ENCODE measurements around the gene TRIM46.

GRCh38 chr1:155177192-155177917, 3.7 kb downstream of the TRIM46 start:
- TF ChIP-seq KDM5B (IDR thresholded peaks at IDR 0.05; ENCODE audit: insufficient replicate concordance, low read depth, low read length) (no peak), CTCF (IDR thresholded peaks at IDR 0.05 in 2 of 3, conservative IDR thresholded peaks at IDR 0.05 in 1 of 3; ENCODE audit: insufficient read depth in 2 of 3, low read depth in 1 of 3, low read length in 3 of 3) (no peak), NFIC (IDR thresholded peaks at IDR 0.05) (no peak), ELF4 (CRISPR knock-in tag; IDR thresholded peaks at IDR 0.05) (no peak), USF2 (CRISPR knock-in tag; IDR thresholded peaks at IDR 0.05) (no peak), PCBP1 (IDR thresholded peaks at IDR 0.05; ENCODE audit: low read depth, low read length, poor library complexity, severe bottlenecking) (no peak), FOS (IDR thresholded peaks at IDR 0.05; ENCODE audit: extremely low read depth, insufficient read length) (no peak), ZBTB26 (CRISPR knock-in tag; IDR thresholded peaks at IDR 0.05) (no peak), JUNB (CRISPR knock-in tag; conservative IDR thresholded peaks at IDR 0.05) (no peak), XRCC4 (IDR thresholded peaks at IDR 0.05; ENCODE audit: extremely low read depth, insufficient read depth, insufficient read length) (no peak)
